Measurements from ENCODE around the gene CORO2B. TPM values are rescaled to one million over a fixed set of nuclear protein-coding genes. Genes with fewer than 3 reads are reported as not detected.

The CORO2B gene
- total RNA-seq, 1 experiment from 2014 or later, result 0.14 TPM

DNA sequence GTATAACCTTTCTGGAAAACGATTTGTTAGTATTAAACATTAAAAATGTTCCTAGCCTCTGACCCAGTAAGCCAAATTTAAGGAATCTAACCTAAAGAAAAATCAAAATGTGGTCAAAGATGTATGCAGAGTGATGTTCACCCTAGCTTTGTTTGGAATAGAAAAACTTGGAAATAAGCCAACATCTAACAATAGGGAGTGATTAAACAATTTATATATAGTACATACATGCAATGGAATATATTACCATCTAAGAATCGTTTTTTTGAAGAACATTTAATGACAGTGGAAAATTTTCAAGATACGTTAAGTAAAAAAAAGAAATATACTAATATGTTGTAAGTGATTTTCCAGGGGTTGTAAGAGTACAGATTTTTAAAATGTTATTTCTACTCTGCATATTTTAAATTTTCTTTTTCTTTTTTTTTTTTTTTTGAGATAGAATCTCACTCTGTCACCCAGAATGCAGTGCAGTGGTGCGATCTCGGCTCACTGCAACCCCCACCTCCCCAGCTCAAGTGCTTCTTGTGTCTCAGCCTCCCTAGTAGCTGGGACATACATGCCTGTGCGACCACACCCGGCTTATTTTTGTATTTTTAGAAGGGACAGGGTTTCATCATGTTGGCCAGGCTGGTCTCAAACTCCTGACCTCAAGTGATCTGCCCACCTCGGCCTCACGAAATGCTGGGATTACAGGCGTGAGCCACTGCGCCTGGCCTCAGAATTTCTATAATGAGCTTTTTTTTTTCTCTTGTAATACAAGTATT lies 187.0 kb downstream of the CORO2B start:
- no peak for DNase-seq
- H3K27ac Mint-ChIP-seq (ENCODE audit: unreplicated experiment), result no peak overlapping the region
- no peak overlapping the region for H3K4me3 Mint-ChIP-seq (ENCODE audit: low read depth, unreplicated experiment)
- BruUV-seq (replicated peaks), result no TSS peak
- TF ChIP-seq, protein P1, sequence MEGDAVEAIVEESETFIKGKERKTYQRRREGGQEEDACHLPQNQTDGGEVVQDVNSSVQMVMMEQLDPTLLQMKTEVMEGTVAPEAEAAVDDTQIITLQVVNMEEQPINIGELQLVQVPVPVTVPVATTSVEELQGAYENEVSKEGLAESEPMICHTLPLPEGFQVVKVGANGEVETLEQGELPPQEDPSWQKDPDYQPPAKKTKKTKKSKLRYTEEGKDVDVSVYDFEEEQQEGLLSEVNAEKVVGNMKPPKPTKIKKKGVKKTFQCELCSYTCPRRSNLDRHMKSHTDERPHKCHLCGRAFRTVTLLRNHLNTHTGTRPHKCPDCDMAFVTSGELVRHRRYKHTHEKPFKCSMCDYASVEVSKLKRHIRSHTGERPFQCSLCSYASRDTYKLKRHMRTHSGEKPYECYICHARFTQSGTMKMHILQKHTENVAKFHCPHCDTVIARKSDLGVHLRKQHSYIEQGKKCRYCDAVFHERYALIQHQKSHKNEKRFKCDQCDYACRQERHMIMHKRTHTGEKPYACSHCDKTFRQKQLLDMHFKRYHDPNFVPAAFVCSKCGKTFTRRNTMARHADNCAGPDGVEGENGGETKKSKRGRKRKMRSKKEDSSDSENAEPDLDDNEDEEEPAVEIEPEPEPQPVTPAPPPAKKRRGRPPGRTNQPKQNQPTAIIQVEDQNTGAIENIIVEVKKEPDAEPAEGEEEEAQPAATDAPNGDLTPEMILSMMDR (IDR thresholded peaks at IDR 0.05; ENCODE audit: unreplicated experiment), result no peak
- intact Hi-C loops (cut with micrococcal nuclease; ENCODE audit: unreplicated experiment), result no loop called here
- peaks cover 21% of the 10 kb centered on the region for H3K27me3 Mint-ChIP-seq (ENCODE audit: unreplicated experiment)
- no peaks in the 10 kb centered on the region for H3K36me3 Mint-ChIP-seq (ENCODE audit: insufficient read depth, unreplicated experiment)
- CTCF ChIA-PET, result interaction anchor here (0.7 kb wide), 1 partner anchor 11 kb away, joined by 5 read pairs; no protein-coding TSS in a partner anchor
- no peaks in the 10 kb centered on the region for H3K9me3 Mint-ChIP-seq (ENCODE audit: low read depth, unreplicated experiment)
- H3K4me1 Mint-ChIP-seq (ENCODE audit: low read depth, unreplicated experiment), result peaks cover 10% of the 10 kb centered on the region

DNA sequence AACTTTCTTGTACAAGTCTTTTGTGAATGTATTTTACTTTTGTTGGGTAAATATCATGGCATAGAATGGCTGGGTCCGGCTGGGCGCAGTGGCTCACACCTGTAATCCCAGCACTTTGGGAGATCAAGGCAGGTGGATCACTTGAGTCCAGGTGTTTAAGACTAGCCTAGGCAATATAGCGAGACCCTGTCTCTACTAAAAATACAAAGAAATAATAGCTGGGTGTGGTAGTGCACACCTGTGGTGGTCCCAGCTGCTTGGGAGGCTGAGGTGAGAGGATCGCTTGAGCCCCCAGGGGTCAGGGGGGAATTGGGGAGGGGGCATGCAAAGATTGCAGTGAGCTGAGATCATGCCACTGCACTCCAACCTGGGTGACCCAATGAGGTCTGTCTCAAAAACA lies 189.0 kb downstream of the CORO2B start:
- H3K36me3 Mint-ChIP-seq (ENCODE audit: insufficient read depth, unreplicated experiment), result no peaks in the 10 kb centered on the region
- CTCF ChIA-PET, result interaction anchor here (0.7 kb wide), 1 partner anchor 161 kb away, joined by 4 read pairs; no protein-coding TSS in a partner anchor
- peaks cover 18% of the 10 kb centered on the region for H3K27me3 Mint-ChIP-seq (ENCODE audit: unreplicated experiment)
- H3K4me1 Mint-ChIP-seq (ENCODE audit: low read depth, unreplicated experiment), result peaks cover 10% of the 10 kb centered on the region
- BruUV-seq (replicated peaks), result no TSS peak
- TF ChIP-seq, protein P1 (IDR thresholded peaks at IDR 0.05; ENCODE audit: unreplicated experiment), result no peak
- intact Hi-C loops (cut with micrococcal nuclease; ENCODE audit: unreplicated experiment), result no loop called here
- no peak overlapping the region for H3K27ac Mint-ChIP-seq (ENCODE audit: unreplicated experiment)
- H3K9me3 Mint-ChIP-seq (ENCODE audit: low read depth, unreplicated experiment), result peaks cover 2% of the 10 kb centered on the region
- DNase-seq, result no peak
- no peak overlapping the region for H3K4me3 Mint-ChIP-seq (ENCODE audit: low read depth, unreplicated experiment)

DNA sequence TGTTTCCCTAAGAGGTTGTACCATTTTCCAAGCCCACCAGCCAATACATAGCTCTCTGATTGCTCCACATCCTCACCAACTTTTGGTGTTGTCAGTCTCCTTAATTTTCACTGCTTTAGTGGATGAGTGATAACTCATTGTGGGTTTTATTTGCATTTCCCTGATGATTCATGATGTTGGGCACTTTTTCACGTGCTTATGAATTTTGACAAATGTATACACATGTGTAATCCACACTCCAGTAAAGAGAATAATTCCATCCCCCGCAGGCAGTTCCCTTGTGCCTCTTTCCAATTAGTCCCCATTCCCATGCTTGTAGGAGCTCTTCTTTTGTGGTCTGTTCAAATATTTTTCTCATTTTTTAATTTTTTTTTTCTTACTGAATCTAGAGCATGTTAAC lies 189.5 kb downstream of the CORO2B start:
- Mint-ChIP-seq H3K9me3 (ENCODE audit: low read depth, unreplicated experiment) (peaks cover 2% of the 10 kb centered on the region), H3K4me1 (ENCODE audit: low read depth, unreplicated experiment) (peaks cover 10% of the 10 kb centered on the region), H3K4me3 (ENCODE audit: low read depth, unreplicated experiment) (no peak overlapping the region), H3K27me3 (ENCODE audit: unreplicated experiment) (peaks cover 18% of the 10 kb centered on the region), H3K36me3 (ENCODE audit: insufficient read depth, unreplicated experiment) (no peaks in the 10 kb centered on the region), H3K27ac (ENCODE audit: unreplicated experiment) (no peak overlapping the region)
- no TSS peak for BruUV-seq (replicated peaks)
- TF ChIP-seq, protein P1 (IDR thresholded peaks at IDR 0.05; ENCODE audit: unreplicated experiment), result no peak
- no peak for DNase-seq
- CTCF ChIA-PET, result interaction anchor here (0.7 kb wide), 1 partner anchor 160 kb away, joined by 4 read pairs; no protein-coding TSS in a partner anchor
- intact Hi-C loops (cut with micrococcal nuclease; ENCODE audit: unreplicated experiment), result no loop called here

- peaks cover 10% of the 10 kb centered on the region for H3K4me1 Mint-ChIP-seq (ENCODE audit: low read depth, unreplicated experiment)
- no peak for DNase-seq
- no TSS peak for BruUV-seq (replicated peaks)
- CTCF ChIA-PET, result interaction anchor here (0.7 kb wide), 1 partner anchor 9 kb away, joined by 5 read pairs; no protein-coding TSS in a partner anchor
- no peak overlapping the region for H3K27ac Mint-ChIP-seq (ENCODE audit: unreplicated experiment)
- peaks cover 4% of the 10 kb centered on the region for H3K9me3 Mint-ChIP-seq (ENCODE audit: low read depth, unreplicated experiment)
- intact Hi-C loops (cut with micrococcal nuclease; ENCODE audit: unreplicated experiment), result no loop called here
- H3K4me3 Mint-ChIP-seq (ENCODE audit: low read depth, unreplicated experiment), result no peak overlapping the region
- H3K27me3 Mint-ChIP-seq (ENCODE audit: unreplicated experiment), result peaks cover 18% of the 10 kb centered on the region
- TF ChIP-seq, protein P1 (IDR thresholded peaks at IDR 0.05; ENCODE audit: unreplicated experiment), result no peak
- H3K36me3 Mint-ChIP-seq (ENCODE audit: insufficient read depth, unreplicated experiment), result peaks cover 6% of the 10 kb centered on the region
Observed at GRCh38 chr15:68769702-68770101, 190.9 kb downstream of the CORO2B start.

Data from Calu3 (cell line).